HepG2 (cell line): ENCODE data around the gene SPATC1L. TPM values are rescaled to one million over a fixed set of nuclear protein-coding genes. Genes with fewer than 3 reads are reported as not detected.

Source experiments
- DR1 ChIP-seq: sonication (generic); formaldehyde crosslinking; IDR thresholded peaks from 2 replicates; pipeline ENCODE4 v1.8.0; 2021; ENCODE audit warnings: mild to moderate bottlenecking, missing genetic modification reagents, inconsistent platforms
- FOXM1 ChIP-seq: sonication (generic); formaldehyde crosslinking; IDR thresholded peaks from 2 replicates; pipeline ENCODE4 v1.5.0; 2020; ENCODE audit warnings: missing genetic modification reagents
- HES4 ChIP-seq: sonication (generic); formaldehyde crosslinking; IDR thresholded peaks from 2 replicates; pipeline ENCODE4 v1.9.0; 2021; ENCODE audit warnings: mild to moderate bottlenecking, missing genetic modification reagents, borderline replicate concordance
- LCORL ChIP-seq, 2 experiments: fragments of 450-650 bp in 1 of 2; sonication (generic) in 1 of 2; formaldehyde crosslinking in 1 of 2; IDR thresholded peaks; 2 replicates each; pipeline versions ENCODE4 v1.5.0 to v1.6.1; 2017 to 2020; ENCODE audit warnings: antibody characterized with exemption in 1 of 2, missing genetic modification reagents in 1 of 2
- MED13 ChIP-seq: sonication (generic); formaldehyde crosslinking; IDR thresholded peaks from 2 replicates; pipeline ENCODE4 v1.5.0; 2020; ENCODE audit warnings: missing genetic modification reagents
- MIER2 ChIP-seq: IDR thresholded peaks from 2 replicates; pipeline ENCODE4 v1.6.1; 2016; ENCODE audit warnings: missing biosample characterization, missing genetic modification reagents
- RAD51 ChIP-seq: fragments of 450-650 bp; IDR thresholded peaks from 2 replicates; pipeline ENCODE4 v1.6.1; 2016; ENCODE audit warnings: borderline replicate concordance
- RARA ChIP-seq: IDR thresholded peaks from 2 replicates; pipeline ENCODE4 v1.6.1; 2016; ENCODE audit warnings: missing genetic modification reagents, missing compliant biosample characterization
- REL ChIP-seq: sonication (generic); formaldehyde crosslinking; conservative IDR thresholded peaks from 2 replicates; pipeline ENCODE4 v1.8.0; 2022; ENCODE audit warnings: mild to moderate bottlenecking, missing genetic modification reagents, moderate library complexity
- TEAD2 ChIP-seq: sonication (generic); formaldehyde crosslinking; IDR thresholded peaks from 2 replicates; pipeline ENCODE4 v1.9.0; 2021; ENCODE audit warnings: missing genetic modification reagents
- TGIF2 ChIP-seq: IDR thresholded peaks from 2 replicates; pipeline ENCODE4 v1.6.1; 2016; ENCODE audit warnings: control low read depth, missing compliant biosample characterization
- THAP11 ChIP-seq: IDR thresholded peaks from 2 replicates; pipeline ENCODE4 v1.6.1; 2016; ENCODE audit warnings: missing biosample characterization, missing genetic modification reagents
- ZNF121 ChIP-seq: sonication (generic); formaldehyde crosslinking; IDR thresholded peaks from 2 replicates; pipeline ENCODE4 v1.5.0; 2020; ENCODE audit warnings: mild to moderate bottlenecking, missing genetic modification reagents
- ZNF282 ChIP-seq: fragments of 450-650 bp; IDR thresholded peaks from 2 replicates; pipeline ENCODE4 v1.6.1; 2018; ENCODE audit not compliant: partially characterized antibody
- ZNF296 ChIP-seq: sonication (generic); formaldehyde crosslinking; conservative IDR thresholded peaks from 2 replicates; pipeline ENCODE4 v1.5.0; 2020; ENCODE audit warnings: mild to moderate bottlenecking, missing genetic modification reagents
- ZNF331 ChIP-seq: sonication (generic); formaldehyde crosslinking; IDR thresholded peaks from 2 replicates; pipeline ENCODE4 v1.4.0; 2020; ENCODE audit warnings: missing genetic modification reagents
- ZNF670 ChIP-seq: sonication (generic); formaldehyde crosslinking; IDR thresholded peaks from 2 replicates; pipeline ENCODE4 v1.8.0; 2022; ENCODE audit warnings: mild to moderate bottlenecking, missing genetic modification reagents, borderline replicate concordance
- ZNF788 ChIP-seq: sonication (generic); formaldehyde crosslinking; IDR thresholded peaks from 2 replicates; pipeline ENCODE4 v1.5.0; 2020; ENCODE audit warnings: mild to moderate bottlenecking, missing genetic modification reagents, borderline replicate concordance
- ZNF816 ChIP-seq: sonication (generic); formaldehyde crosslinking; IDR thresholded peaks from 2 replicates; pipeline ENCODE4 v1.8.0; 2022; ENCODE audit warnings: missing genetic modification reagents, mild to moderate bottlenecking, borderline replicate concordance
- ZSCAN25 ChIP-seq: sonication (generic); formaldehyde crosslinking; IDR thresholded peaks from 2 replicates; pipeline ENCODE4 v1.8.0; 2022; ENCODE audit warnings: mild to moderate bottlenecking, missing genetic modification reagents
- polyA plus RNA-seq, 8 experiments: library from polyadenylated mRNA; depleted of rRNA in 3 of 8; stranded (reverse) in 7 of 8; unstranded in 1 of 8; fragments of >200 nt; fragmentation: Illumina TruSeq in 4 of 8; extraction: Trizol in 4 of 8; gene quantifications; 2 replicates each; pipeline versions ENCODE4 v1.2.1 to v1.2.3, GENCODE V29; 2011 to 2016; ENCODE audit warnings: low read depth in 4 of 8, missing spikeins in 1 of 8, mixed read lengths in 1 of 8; ENCODE audit not compliant: insufficient read depth in 1 of 8
- total RNA-seq, 5 experiments: library from RNA; depleted of rRNA; stranded (reverse); fragments of >200 nt; fragmentation: Illumina TruSeq; extraction: Trizol; gene quantifications; 2 replicates each; pipeline ENCODE4 v1.2.3, GENCODE V29; 2016; ENCODE audit warnings: low read depth in 1 of 5
- TF ChIP-seq, protein P1 (sequence below): sonication (generic); formaldehyde crosslinking; IDR thresholded peaks from 2 replicates; pipeline ENCODE4 v1.4.0; 2020; ENCODE audit warnings: missing genetic modification reagents, borderline replicate concordance
- TF ChIP-seq, protein P2 (sequence below): sonication (generic); formaldehyde crosslinking; IDR thresholded peaks from 2 replicates; pipeline ENCODE4 v1.4.0; 2020; ENCODE audit warnings: low read depth, mild to moderate bottlenecking, missing genetic modification reagents
- TF ChIP-seq, protein P3 (sequence below): sonication (generic); formaldehyde crosslinking; IDR thresholded peaks from 2 replicates; pipeline ENCODE4 v1.8.0; 2022; ENCODE audit warnings: missing genetic modification reagents, mild to moderate bottlenecking, inconsistent platforms, borderline replicate concordance

Gene SPATC1L
- total and polyA plus RNA-seq, 2 of the 13 experiments (the other 11 are each of a cell fraction or from before 2014, with no cell fraction given): 1.4 to 3.3 TPM

GRCh38 chr21:46155514-46156377, 28.5 kb downstream of the SPATC1L start, which contains the start of gene FTCD (continued):
- TF ChIP-seq REL (CRISPR knock-in tag): 0 out of 2 replicates have a peak, but pooled peaks have one; percentile 41
- TF ChIP-seq, protein P1, sequence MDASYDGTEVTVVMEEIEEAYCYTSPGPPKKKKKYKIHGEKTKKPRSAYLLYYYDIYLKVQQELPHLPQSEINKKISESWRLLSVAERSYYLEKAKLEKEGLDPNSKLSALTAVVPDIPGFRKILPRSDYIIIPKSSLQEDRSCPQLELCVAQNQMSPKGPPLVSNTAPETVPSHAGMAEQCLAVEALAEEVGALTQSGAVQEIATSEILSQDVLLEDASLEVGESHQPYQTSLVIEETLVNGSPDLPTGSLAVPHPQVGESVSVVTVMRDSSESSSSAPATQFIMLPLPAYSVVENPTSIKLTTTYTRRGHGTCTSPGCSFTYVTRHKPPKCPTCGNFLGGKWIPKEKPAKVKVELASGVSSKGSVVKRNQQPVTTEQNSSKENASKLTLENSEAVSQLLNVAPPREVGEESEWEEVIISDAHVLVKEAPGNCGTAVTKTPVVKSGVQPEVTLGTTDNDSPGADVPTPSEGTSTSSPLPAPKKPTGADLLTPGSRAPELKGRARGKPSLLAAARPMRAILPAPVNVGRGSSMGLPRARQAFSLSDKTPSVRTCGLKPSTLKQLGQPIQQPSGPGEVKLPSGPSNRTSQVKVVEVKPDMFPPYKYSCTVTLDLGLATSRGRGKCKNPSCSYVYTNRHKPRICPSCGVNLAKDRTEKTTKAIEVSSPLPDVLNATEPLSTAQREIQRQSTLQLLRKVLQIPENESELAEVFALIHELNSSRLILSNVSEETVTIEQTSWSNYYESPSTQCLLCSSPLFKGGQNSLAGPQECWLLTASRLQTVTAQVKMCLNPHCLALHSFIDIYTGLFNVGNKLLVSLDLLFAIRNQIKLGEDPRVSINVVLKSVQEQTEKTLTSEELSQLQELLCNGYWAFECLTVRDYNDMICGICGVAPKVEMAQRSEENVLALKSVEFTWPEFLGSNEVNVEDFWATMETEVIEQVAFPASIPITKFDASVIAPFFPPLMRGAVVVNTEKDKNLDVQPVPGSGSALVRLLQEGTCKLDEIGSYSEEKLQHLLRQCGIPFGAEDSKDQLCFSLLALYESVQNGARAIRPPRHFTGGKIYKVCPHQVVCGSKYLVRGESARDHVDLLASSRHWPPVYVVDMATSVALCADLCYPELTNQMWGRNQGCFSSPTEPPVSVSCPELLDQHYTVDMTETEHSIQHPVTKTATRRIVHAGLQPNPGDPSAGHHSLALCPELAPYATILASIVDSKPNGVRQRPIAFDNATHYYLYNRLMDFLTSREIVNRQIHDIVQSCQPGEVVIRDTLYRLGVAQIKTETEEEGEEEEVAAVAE (CRISPR knock-in tag): no peak
- TF ChIP-seq DR1 (CRISPR knock-in tag): peak; percentile 99
- 0 out of 2 replicates have a peak, but pooled peaks have one; percentile 67 for TF ChIP-seq ZNF331 (CRISPR knock-in tag)
- peak; percentile 9; the same call in 1 of the 2 replicates for TF ChIP-seq ZNF121
- TF ChIP-seq, protein P2, sequence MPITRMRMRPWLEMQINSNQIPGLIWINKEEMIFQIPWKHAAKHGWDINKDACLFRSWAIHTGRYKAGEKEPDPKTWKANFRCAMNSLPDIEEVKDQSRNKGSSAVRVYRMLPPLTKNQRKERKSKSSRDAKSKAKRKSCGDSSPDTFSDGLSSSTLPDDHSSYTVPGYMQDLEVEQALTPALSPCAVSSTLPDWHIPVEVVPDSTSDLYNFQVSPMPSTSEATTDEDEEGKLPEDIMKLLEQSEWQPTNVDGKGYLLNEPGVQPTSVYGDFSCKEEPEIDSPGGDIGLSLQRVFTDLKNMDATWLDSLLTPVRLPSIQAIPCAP: no peak
- peak; percentile 40 for TF ChIP-seq HES4 (CRISPR knock-in tag)
- peak; percentile 51; the same call in 1 of the 2 replicates for TF ChIP-seq RARA (CRISPR knock-in tag)
- TF ChIP-seq ZSCAN25: peak; percentile 82
- TF ChIP-seq ZNF816 (CRISPR knock-in tag): 0 out of 2 replicates have a peak, but pooled peaks have one; percentile 22
- TF ChIP-seq MIER2 (CRISPR knock-in tag): no peak
- TF ChIP-seq, protein P3, sequence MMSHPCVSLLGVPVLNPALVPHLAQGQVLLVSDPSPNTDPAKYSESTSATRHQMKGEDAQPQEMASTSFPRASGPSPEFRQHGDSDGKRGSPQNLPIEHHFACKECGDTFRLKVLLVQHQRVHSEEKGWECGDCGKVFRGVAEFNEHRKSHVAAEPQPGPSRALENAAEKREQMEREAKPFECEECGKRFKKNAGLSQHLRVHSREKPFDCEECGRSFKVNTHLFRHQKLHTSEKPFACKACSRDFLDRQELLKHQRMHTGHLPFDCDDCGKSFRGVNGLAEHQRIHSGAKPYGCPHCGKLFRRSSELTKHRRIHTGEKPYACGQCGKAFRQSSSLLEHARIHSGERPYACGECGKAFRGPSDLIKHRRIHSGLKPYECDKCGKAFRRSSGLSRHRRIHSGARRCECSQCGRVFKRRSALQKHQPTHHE (CRISPR knock-in tag): peak; percentile 57; the same call in 1 of the 2 replicates
- TF ChIP-seq THAP11 (CRISPR knock-in tag): peak; percentile 34; the same call in 1 of the 2 replicates
- no peak for TF ChIP-seq TEAD2 (CRISPR knock-in tag)
- peak; percentile 54; the same call in 1 of the 2 replicates for TF ChIP-seq ZNF788
- peak; percentile 71; the same call in 1 of the 2 replicates for TF ChIP-seq ZNF296 (CRISPR knock-in tag)
- TF ChIP-seq TGIF2: peak; percentile 70; the same call in 1 of the 2 replicates
- 0 out of 2 replicates have a peak, but pooled peaks have one; percentile 70 for TF ChIP-seq FOXM1 (CRISPR knock-in tag)
- no peak for TF ChIP-seq ZNF282
- peak; percentile 93 for TF ChIP-seq ZNF670 (CRISPR knock-in tag)
- TF ChIP-seq RAD51: no peak
- no peak for TF ChIP-seq LCORL (IDR thresholded peaks at IDR 0.05)
- peak; percentile 91 for TF ChIP-seq LCORL (CRISPR knock-in tag; IDR thresholded peaks at IDR 0.05)
- TF ChIP-seq MED13 (CRISPR knock-in tag): 0 out of 2 replicates have a peak, but pooled peaks have one; percentile 36
